OCI-LY7 (cell line): ENCODE measurements around the gene CALHM5. TPM values are rescaled to one million over a fixed set of nuclear protein-coding genes. Genes with fewer than 3 reads are reported as not detected.
A peak's percentile ranks its signal among the peaks of the same experiment; 100 is the strongest.

Experiments used
- BruUV-seq: library from RNA; stranded (reverse); fragments of 400-500 nt; replicated peaks from 2 replicates; lab custom pipeline; 2021; lab: Mats Ljungman, UMichigan
- CTCF ChIA-PET: fragments of 300-600 bp; sonication (Branson Sonifier 250); formaldehyde crosslinking; loops from one replicate; lab custom pipeline; 2022; ENCODE audit warnings: antibody characterized with exemption; ENCODE audit not compliant: unreplicated experiment; lab: Charles Lee
- POLR2A ChIA-PET: fragments of 300-600 bp; sonication (Branson Sonifier 250); formaldehyde crosslinking; loops from one replicate; lab custom pipeline; 2022; ENCODE audit warnings: antibody characterized with exemption; lab: Charles Lee
- DNase-seq: peaks from one replicate; pipeline ENCODE4 v3.0.0-alpha.2; 2015; ENCODE audit warnings: low spot score
- H2AFZ ChIP-seq: fragments of 200-600 bp; sonication (generic), shearing (Covaris generic); 2 replicates; pipeline ENCODE4 v1.6.1; 2014; ENCODE audit warnings: mild to moderate bottlenecking, antibody characterized with exemption, low read length, moderate library complexity
- H3K27ac ChIP-seq: fragments of 200-600 bp; sonication (generic); 2 replicates; pipeline ENCODE4 v1.5.1; 2014; ENCODE audit warnings: mixed run types, low read depth, mild to moderate bottlenecking, moderate library complexity, low read length, inconsistent platforms; ENCODE audit not compliant: poor library complexity, severe bottlenecking
- H3K36me3 ChIP-seq: fragments of 200-600 bp; sonication (generic); 2 replicates; pipeline ENCODE4 v1.6.1; 2014; ENCODE audit warnings: mild to moderate bottlenecking, antibody characterized with exemption, low read length, moderate library complexity, mixed read lengths; ENCODE audit not compliant: insufficient read depth
- H3K4me1 ChIP-seq: fragments of 200-600 bp; sonication (generic); 2 replicates; pipeline ENCODE4 v1.5.1; 2014; ENCODE audit warnings: mild to moderate bottlenecking, low read length; ENCODE audit not compliant: insufficient read depth, poor library complexity, severe bottlenecking
- H3K4me2 ChIP-seq: fragments of 200-600 bp; sonication (generic); 2 replicates; pipeline ENCODE4 v1.6.1; 2014; ENCODE audit warnings: mild to moderate bottlenecking, low read length
- H3K4me3 ChIP-seq: fragments of 200-600 bp; sonication (generic); 2 replicates; pipeline ENCODE4 v1.5.1; 2014; ENCODE audit warnings: mild to moderate bottlenecking, low read depth, low read length; ENCODE audit not compliant: poor library complexity, severe bottlenecking
- H3K79me2 ChIP-seq: fragments of 200-600 bp; sonication (generic); 2 replicates; pipeline ENCODE4 v1.6.1; 2016; ENCODE audit warnings: low read depth, mild to moderate bottlenecking, low read length, moderate library complexity, mixed read lengths; ENCODE audit not compliant: insufficient read depth
- H3K9me2 ChIP-seq: fragments of 200-600 bp; sonication (generic); 2 replicates; pipeline ENCODE4 v1.6.1; 2016; ENCODE audit warnings: mild to moderate bottlenecking, low read length, mixed read lengths; ENCODE audit not compliant: insufficient read depth
- H3K9me3 ChIP-seq: fragments of 200-600 bp; sonication (generic); 2 replicates; pipeline ENCODE4 v1.6.1; 2014; ENCODE audit warnings: mild to moderate bottlenecking, mixed run types, low read length, mixed read lengths
- H4K20me1 ChIP-seq: fragments of 200-600 bp; sonication (generic); 2 replicates; pipeline ENCODE4 v1.6.1; 2014; ENCODE audit warnings: mild to moderate bottlenecking, antibody characterized with exemption, low read length, moderate library complexity, mixed read lengths; ENCODE audit not compliant: insufficient read depth
- EZH2phosphoT487 ChIP-seq: fragments of 200-600 bp; sonication (generic); IDR thresholded peaks from 2 replicates; pipeline ENCODE4 v1.6.1; 2018; ENCODE audit warnings: low read depth, borderline replicate concordance, mild to moderate bottlenecking, mixed run types, antibody characterized with exemption, low read length, moderate library complexity, mixed read lengths
- intact Hi-C: fragments of 100-400 bp; cut with micrococcal nuclease; formaldehyde crosslinking; loops from one replicate; pipeline ENCODE4 v1.10.0; 2022; ENCODE audit not compliant: unreplicated experiment
- total RNA-seq, 2 experiments: library from RNA; depleted of rRNA in 1 of 2; stranded (reverse); fragments of >200 nt in 1 of 2; shearing (Covaris generic) in 1 of 2; gene quantifications; 2 replicates each; pipeline ENCODE4 v1.2.3, GENCODE V29; 2014 to 2022
- TF ChIP-seq, protein P1 (sequence below): fragments of 200-600 bp; sonication (generic); conservative IDR thresholded peaks from 2 replicates; pipeline ENCODE4 v1.5.1; 2014; ENCODE audit warnings: mild to moderate bottlenecking, antibody characterized with exemption, low read length, moderate library complexity, mixed read lengths

Gene CALHM5
- total RNA-seq, 2 experiments from 2014 or later, result not detected

DNA sequence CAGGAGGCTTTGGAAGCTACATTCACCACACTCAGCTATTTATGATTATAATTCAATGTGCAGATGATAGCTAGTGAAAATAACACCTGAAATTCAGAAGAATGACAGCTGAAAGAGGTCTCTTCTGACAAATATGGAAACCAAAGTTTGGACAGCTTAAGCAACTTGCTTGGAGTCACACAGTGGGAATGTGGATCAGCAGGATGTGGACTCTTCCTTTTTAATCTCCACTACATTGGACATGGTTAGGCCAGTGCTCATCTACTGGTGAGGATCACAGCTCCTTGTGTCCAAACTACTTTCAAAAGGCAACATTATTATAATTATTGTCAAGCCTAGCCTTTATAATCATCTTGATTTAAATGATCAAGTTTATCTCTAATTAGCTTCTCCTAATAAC, 23.7 kb downstream of the CALHM5 start:
- H3K79me2 ChIP-seq, result no peaks in the 10 kb centered on the region
- no peaks in the 10 kb centered on the region for H3K9me3 ChIP-seq
- CTCF ChIA-PET, result interaction anchor here (1.2 kb wide), 1 partner anchor 266 kb away, joined by 3 read pairs; no protein-coding TSS in a partner anchor
- POLR2A ChIA-PET, result interaction anchor here (0.6 to 1.2 kb wide), 6 partner anchors 10 to 135 kb away, joined by 3 to 4 read pairs (median 3); partner anchors contain the start of gene TRAPPC3L
- H4K20me1 ChIP-seq, result no peaks in the 10 kb centered on the region
- H3K9me2 ChIP-seq, result no peaks in the 10 kb centered on the region
- no peaks in the 10 kb centered on the region for H3K36me3 ChIP-seq
- BruUV-seq, result no TSS peak
- no peak overlapping the region for H3K27ac ChIP-seq
- no peak for DNase-seq
- H3K4me3 ChIP-seq, result no peak overlapping the region
- no peak overlapping the region for H2AFZ ChIP-seq
- H3K4me2 ChIP-seq, result no peak overlapping the region
- intact Hi-C loops, result no loop called here
- no peaks in the 10 kb centered on the region for H3K4me1 ChIP-seq
- TF ChIP-seq, protein P1, sequence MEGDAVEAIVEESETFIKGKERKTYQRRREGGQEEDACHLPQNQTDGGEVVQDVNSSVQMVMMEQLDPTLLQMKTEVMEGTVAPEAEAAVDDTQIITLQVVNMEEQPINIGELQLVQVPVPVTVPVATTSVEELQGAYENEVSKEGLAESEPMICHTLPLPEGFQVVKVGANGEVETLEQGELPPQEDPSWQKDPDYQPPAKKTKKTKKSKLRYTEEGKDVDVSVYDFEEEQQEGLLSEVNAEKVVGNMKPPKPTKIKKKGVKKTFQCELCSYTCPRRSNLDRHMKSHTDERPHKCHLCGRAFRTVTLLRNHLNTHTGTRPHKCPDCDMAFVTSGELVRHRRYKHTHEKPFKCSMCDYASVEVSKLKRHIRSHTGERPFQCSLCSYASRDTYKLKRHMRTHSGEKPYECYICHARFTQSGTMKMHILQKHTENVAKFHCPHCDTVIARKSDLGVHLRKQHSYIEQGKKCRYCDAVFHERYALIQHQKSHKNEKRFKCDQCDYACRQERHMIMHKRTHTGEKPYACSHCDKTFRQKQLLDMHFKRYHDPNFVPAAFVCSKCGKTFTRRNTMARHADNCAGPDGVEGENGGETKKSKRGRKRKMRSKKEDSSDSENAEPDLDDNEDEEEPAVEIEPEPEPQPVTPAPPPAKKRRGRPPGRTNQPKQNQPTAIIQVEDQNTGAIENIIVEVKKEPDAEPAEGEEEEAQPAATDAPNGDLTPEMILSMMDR, result no peak
- TF ChIP-seq EZH2phosphoT487, result no peak

DNA sequence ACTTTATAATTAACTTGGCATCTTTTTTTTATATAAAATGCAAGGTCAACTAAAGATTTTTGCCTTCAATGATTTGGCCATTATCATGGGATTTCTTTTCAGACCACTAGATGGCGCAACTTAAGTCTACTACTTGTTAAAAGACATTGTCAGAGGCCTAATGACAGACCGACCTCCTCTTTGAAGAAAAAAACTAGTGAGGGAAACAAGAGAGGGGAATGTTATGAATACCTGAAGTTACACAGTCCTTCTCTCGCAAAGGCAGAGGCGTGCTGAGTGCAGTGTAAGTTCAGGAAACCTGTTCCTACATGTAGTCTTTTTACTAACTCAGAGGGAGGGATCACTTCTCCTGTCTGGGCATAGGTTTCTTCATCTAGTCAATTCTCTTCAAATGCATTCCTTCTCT, 24.8 kb downstream of the CALHM5 start:
- H3K79me2 ChIP-seq, result no peaks in the 10 kb centered on the region
- no peak overlapping the region for H3K27ac ChIP-seq
- no peak overlapping the region for H3K4me2 ChIP-seq
- no peak overlapping the region for H2AFZ ChIP-seq
- no peaks in the 10 kb centered on the region for H4K20me1 ChIP-seq
- H3K36me3 ChIP-seq, result no peaks in the 10 kb centered on the region
- TF ChIP-seq EZH2phosphoT487, result no peak
- TF ChIP-seq, protein P1, result peak; percentile 96
- ChIA-PET POLR2A (no interaction called here), CTCF (no interaction called here)
- H3K9me2 ChIP-seq, result no peaks in the 10 kb centered on the region
- intact Hi-C loops, result loop anchor here (2.0 kb wide), 1 partner anchor 25 kb away; no protein-coding TSS in a partner anchor
- no TSS peak for BruUV-seq
- H3K4me3 ChIP-seq, result no peak overlapping the region
- no peaks in the 10 kb centered on the region for H3K9me3 ChIP-seq
- DNase-seq, result peak; percentile 77
- H3K4me1 ChIP-seq, result no peaks in the 10 kb centered on the region

DNA sequence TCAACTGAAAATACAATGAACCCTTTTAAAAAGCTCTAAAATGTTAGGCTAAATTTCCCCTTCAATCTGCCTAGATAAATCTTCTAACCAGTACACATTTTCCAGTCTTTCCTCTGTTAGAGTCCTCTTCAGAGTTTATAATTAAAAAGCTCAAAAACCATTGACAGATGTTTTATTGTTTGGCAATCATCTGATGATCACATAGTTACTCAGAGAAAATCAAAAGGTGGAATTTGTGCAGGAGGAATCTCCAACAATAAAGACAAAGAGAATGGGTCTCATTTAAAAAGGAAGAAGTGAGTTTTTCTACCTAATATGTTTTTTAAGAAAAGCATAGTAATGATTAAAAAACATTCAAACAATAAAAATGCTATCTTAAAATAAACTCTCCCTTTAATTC, 31.0 kb downstream of the CALHM5 start:
- Histone ChIP-seq H3K9me2 (no peaks in the 10 kb centered on the region), H3K4me3 (no peak overlapping the region), H3K79me2 (no peaks in the 10 kb centered on the region), H3K27ac (no peak overlapping the region), H4K20me1 (no peaks in the 10 kb centered on the region), H3K4me1 (no peaks in the 10 kb centered on the region), H3K4me2 (no peak overlapping the region), H2AFZ (no peak overlapping the region), H3K36me3 (no peaks in the 10 kb centered on the region), H3K9me3 (no peaks in the 10 kb centered on the region)
- ChIA-PET CTCF (interaction anchor here (1.1 kb wide), 1 partner anchor 16 kb away, joined by 5 read pairs; no protein-coding TSS in a partner anchor), POLR2A (interaction anchor here (0.6 to 1.8 kb wide), 7 partner anchors 12 to 261 kb away, joined by 3 to 8 read pairs (median 5); no protein-coding TSS in a partner anchor)
- TF ChIP-seq EZH2phosphoT487, result no peak
- TF ChIP-seq, protein P1, result no peak
- BruUV-seq, result no TSS peak
- intact Hi-C loops, result no loop called here
- no peak for DNase-seq
